Activated T-helper 1 cell treated with anti-CD3 and anti-CD28 coated beads, Interleukin-12 subunit alpha, Interleukin-12 subunit beta, Interleukin-2, Interleukin-4 antibody, amounts not matched to agents 30 ng/mL and 10 ng/mL and 1 ng/mL, durations not matched to agents 14 hours and 24 hours and 36 hours (primary cell): ENCODE results near the gene SNPH. TPM values are rescaled to one million over a fixed set of nuclear protein-coding genes. Genes with fewer than 3 reads are reported as not detected.
A peak's percentile ranks its signal among the peaks of the same experiment; 100 is the strongest.

ENCODE experiments used
- DNase-seq: peaks from one replicate; pipeline ENCODE4 v3.0.0; 2021; ENCODE audit warnings: low spot score
- H3K27ac Mint-ChIP-seq: one replicate; pipeline ENCODE4 v1.8.0; 2021; ENCODE audit warnings: mild to moderate bottlenecking, mixed read lengths
- H3K27me3 Mint-ChIP-seq: one replicate; pipeline ENCODE4 v1.8.0; 2022; ENCODE audit warnings: mild to moderate bottlenecking, moderate library complexity, mixed read lengths; ENCODE audit not compliant: insufficient read depth
- H3K36me3 Mint-ChIP-seq: one replicate; pipeline ENCODE4 v1.8.0; 2021; ENCODE audit warnings: low read depth, mixed read lengths
- H3K4me1 Mint-ChIP-seq: one replicate; pipeline ENCODE4 v1.8.0; 2021; ENCODE audit warnings: low read depth, mixed read lengths
- H3K4me3 Mint-ChIP-seq: one replicate; pipeline ENCODE4 v1.8.0; 2021; ENCODE audit warnings: mild to moderate bottlenecking, moderate library complexity, mixed read lengths
- H3K9me3 Mint-ChIP-seq: one replicate; pipeline ENCODE4 v1.8.0; 2021; ENCODE audit warnings: mixed read lengths
- intact Hi-C: fragments of 100-400 bp; cut with micrococcal nuclease; formaldehyde crosslinking; loops from one replicate; pipeline ENCODE4 v1.15.1; 2024
- total RNA-seq: library from RNA; stranded (reverse); gene quantifications from 2 replicates; pipeline ENCODE4 v1.2.3, GENCODE V29; 2022

Gene SNPH
- total RNA-seq, 1 donor from 2014 or later, result 2.5 TPM

DNA sequence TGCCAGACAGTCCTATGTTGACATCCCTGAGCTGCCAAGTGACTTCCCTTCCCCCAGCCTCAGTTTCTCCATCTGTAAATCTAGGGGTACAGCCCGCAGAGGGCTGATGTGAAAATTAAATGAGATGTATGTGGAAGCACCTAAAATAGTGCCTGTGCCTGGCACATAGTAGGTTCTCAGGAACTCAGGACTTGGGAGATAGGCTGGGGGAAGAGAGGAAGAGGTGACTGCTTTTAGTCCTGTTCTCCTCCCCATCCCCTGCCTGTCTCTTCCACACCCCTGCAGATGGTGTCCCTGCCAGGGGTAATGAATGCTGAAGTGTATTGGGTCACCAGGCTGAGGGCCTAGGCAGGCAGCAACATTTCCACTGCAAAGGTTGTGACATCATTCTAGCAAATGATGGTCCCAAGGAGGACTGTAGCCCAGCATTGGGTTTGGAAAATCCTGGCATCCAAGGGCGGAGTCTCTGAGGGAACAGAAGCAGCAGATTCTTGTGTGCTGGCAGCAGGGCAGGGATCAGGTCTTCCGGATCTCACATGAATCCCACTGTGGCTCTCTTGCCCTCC is 1.8 kb downstream of the SNPH start:
- Mint-ChIP-seq H3K9me3 (no peaks in the 10 kb centered on the region), H3K4me1 (peaks cover 32% of the 10 kb centered on the region), H3K36me3 (no peaks in the 10 kb centered on the region), H3K27me3 (no peaks in the 10 kb centered on the region), H3K4me3 (peak overlapping the region; percentile 80), H3K27ac (no peak overlapping the region)
- intact Hi-C loops, result loop anchor here (2.0 kb wide), 2 partner anchors 57 to 149 kb away; partner anchors contain the start of gene PSMF1
- no peak for DNase-seq

DNA sequence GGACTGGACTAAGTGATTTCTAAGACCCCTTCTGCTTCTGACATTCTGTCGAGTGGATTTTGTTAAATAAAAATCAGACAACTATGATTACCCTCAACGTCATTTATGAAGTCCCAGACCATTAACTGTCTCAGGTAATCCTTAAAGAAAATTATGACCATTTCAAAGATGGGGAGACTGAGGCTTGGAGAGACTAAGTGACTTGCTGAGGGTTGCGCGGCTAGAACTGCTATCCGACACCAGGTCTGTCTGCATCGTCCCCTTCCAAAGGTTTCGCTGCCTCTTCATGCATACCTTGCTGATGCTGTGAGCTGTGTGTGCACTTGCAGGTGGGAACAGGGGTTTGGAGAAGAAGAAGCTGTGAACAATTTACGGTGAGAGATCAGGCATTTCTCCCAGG is 3.1 kb downstream of the SNPH start:
- Mint-ChIP-seq H3K36me3 (no peaks in the 10 kb centered on the region), H3K27ac (no peak overlapping the region), H3K9me3 (no peaks in the 10 kb centered on the region), H3K4me3 (no peak overlapping the region), H3K27me3 (no peaks in the 10 kb centered on the region), H3K4me1 (peaks cover 32% of the 10 kb centered on the region)
- no peak for DNase-seq
- intact Hi-C loops, result no loop called here

DNA sequence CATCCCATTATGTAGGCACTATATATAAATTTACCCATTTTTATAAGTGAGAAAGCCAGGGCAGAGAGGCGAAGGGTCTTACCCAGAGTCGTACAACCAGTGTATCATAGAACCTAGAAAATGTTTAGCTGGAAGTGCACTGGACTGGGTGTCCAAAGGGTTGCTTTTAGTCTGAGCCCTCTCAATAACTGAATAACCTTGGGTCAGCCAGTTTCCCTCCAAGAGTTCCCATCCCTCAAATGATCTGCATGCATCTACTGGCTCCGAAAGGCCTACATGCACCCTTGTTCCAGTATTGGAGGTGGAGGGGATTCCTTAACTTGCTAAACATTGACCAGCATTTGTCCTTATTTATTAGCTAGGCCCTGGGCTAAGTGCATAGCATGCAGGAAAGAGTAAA is 3.8 kb downstream of the SNPH start:
- no peak overlapping the region for H3K4me3 Mint-ChIP-seq

DNA sequence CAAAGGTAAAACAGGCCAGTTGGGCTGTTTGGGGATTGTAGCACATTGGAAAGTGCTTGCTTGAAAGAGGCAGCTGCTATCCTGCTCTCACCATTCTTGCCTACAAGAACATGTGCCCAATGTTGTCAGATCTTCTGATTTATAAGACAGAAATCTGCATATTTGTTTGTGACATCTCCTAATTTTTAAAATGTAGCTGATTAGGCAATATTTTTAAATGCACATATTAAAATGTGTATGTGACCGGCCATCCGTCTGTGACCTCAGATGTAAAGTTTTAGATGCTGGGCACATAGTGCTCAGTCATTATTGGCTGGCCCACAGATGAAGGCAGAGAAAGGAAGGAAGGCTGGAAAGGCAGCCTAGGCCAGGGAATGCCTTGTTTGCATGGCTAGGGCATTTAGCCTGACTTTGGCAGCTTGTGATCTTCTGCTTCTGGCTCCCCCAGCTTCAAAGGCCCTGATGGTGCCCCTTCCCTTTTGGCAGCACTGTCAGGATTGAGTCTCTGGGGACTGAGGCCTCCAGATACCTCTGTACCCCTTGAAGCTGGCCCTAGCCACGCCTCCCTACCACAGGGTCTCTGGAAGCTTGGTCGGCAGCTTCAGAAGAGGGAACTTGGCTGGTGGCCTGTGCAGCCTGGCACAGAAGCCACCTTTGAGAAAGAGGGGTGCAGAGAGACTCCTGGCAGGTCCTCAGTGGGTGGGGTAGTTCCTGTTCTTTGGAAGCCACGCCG is 6.4 kb downstream of the SNPH start:
- DNase-seq, result no peak
- H3K4me3 Mint-ChIP-seq, result no peak overlapping the region
- no peaks in the 10 kb centered on the region for H3K36me3 Mint-ChIP-seq
- no peaks in the 10 kb centered on the region for H3K9me3 Mint-ChIP-seq
- H3K4me1 Mint-ChIP-seq, result peaks cover 9% of the 10 kb centered on the region
- intact Hi-C loops, result no loop called here
- H3K27me3 Mint-ChIP-seq, result no peaks in the 10 kb centered on the region
- no peak overlapping the region for H3K27ac Mint-ChIP-seq

More for the DNA sequence above, 3.8 kb downstream of the SNPH start:
- no peaks in the 10 kb centered on the region for H3K9me3 Mint-ChIP-seq
- DNase-seq, result no peak
- H3K4me1 Mint-ChIP-seq, result peaks cover 30% of the 10 kb centered on the region
- no peaks in the 10 kb centered on the region for H3K36me3 Mint-ChIP-seq
- H3K27ac Mint-ChIP-seq, result no peak overlapping the region
- intact Hi-C loops, result no loop called here
- no peaks in the 10 kb centered on the region for H3K27me3 Mint-ChIP-seq

DNA sequence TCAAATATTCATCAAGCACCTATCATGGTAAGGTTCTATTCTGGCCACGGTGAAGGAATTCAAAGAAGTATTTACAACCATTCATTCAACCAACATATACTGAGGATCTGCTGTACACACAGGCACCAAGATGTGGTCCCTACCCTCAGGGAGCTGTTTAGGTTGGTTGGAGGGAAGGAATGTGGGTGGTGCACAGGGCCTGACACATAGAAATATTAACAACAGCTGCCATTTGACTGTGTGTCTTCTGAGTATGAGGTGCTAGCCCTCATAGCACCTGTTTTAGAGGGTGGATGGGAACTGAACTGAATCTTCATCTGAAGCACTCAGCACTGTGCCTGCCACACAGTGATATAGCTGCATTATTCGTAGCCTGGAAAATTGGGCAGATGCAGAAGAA is 7.3 kb downstream of the SNPH start:
- intact Hi-C loops, result no loop called here
- DNase-seq, result no peak
- Mint-ChIP-seq H3K4me3 (no peak overlapping the region), H3K4me1 (peaks cover 4% of the 10 kb centered on the region), H3K9me3 (no peaks in the 10 kb centered on the region), H3K36me3 (no peaks in the 10 kb centered on the region), H3K27me3 (no peaks in the 10 kb centered on the region), H3K27ac (no peak overlapping the region)

DNA sequence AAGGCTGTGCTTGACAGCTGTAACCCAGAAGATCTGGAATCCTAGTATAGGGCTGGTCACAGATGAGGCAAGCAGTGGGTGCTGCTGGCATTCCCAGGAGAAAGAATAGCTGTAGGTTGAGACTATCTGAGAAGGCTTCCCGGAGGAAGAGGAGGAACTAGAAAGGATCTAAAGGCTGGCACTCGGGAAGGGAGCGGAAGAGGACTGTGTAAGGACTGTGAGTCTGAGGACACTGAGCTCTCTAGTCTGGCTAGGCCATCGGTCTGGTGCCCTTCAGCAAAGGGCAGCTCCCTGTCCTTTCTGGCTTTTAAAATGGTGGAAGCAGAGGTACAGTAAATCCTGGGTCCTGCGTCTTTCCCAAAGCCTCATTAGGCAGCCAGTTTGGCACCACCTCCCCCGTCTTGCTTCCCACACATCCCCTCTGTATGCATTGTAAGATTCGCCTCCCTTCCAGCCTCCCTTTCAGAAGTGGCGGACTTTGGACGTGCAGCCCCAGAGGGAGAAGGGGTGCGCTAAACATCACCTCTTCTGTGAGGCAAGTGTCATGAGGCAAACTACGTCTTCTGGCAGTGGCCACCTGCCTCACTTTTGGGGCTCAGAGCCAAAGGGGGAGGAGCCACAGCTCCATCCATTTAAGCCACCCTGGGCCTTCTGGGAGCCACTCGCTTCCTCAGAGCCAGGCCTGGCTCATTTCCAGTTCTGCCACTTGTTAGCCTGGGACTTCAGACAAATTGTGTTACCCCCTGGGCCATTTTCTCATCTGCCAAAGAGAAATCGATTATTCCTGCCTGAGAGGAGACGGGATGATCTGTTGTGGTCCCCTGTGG is 8.6 kb downstream of the SNPH start:
- H3K27me3 Mint-ChIP-seq, result no peaks in the 10 kb centered on the region
- no peaks in the 10 kb centered on the region for H3K9me3 Mint-ChIP-seq
- H3K36me3 Mint-ChIP-seq, result no peaks in the 10 kb centered on the region
- H3K4me3 Mint-ChIP-seq, result no peak overlapping the region
- intact Hi-C loops, result no loop called here
- H3K4me1 Mint-ChIP-seq, result no peaks in the 10 kb centered on the region
- no peak for DNase-seq
- no peak overlapping the region for H3K27ac Mint-ChIP-seq

DNA sequence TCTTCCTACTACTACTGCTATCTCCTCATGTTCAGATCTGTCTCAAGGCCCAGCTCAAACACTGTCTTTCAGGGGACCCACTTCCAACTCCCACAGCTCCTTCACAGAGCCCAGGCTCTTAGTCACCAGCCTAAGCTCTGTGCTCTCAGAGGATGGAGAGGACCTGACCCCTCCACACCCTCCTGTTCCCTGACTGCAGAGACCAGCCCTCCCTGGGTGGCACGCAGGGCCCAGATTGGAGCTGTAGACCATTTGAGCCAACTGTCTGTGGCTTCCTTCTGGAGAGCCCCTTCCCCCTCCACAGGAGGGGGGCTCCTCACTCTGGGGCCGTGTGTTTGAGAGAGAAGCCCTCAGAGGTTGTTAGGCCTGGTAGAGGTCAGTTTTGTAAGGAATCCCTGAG is 9.8 kb downstream of the SNPH start:
- no peak for DNase-seq
- H3K4me3 Mint-ChIP-seq, result no peak overlapping the region
- no peak overlapping the region for H3K27ac Mint-ChIP-seq

DNA sequence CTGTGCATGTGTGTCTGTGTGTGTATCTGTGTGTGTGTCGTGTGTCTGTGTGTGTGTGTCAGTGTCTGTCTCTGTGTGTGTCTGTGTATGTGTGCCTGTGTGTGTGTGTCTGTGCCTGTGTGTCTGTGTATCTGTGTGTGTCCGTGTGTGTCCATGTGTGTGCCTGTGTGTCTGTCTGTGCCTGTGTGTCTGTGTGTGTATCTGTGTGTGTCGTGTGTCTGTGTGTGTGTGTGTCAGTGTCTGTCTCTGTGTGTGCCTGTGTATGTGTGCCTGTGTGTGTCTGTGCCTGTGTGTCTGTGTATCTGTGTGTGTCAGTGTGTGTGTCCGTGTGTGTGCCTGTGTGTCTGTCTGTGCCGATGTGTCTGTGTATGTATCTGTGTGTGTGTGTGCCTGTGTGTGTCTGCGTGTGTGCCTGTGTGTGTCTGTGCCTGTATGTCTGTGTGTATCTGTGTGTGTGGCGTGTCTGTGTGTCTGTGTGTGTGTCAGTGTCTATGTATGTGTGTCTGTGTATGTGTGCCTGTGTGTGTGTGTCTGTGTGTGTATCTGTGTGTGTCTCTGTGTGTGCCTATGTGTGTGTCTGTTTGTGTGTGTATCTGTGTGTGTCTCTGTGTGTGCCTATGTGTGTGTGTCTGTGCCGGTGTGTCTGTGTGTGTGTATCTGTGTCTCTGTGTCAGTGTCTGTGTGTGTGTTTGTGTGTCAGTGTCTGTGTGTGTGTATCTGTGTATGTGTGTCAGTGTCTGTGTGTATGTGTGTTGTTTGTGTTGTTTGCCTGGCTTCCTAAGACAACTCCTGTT is 11.6 kb downstream of the SNPH start:
- no peaks in the 10 kb centered on the region for H3K9me3 Mint-ChIP-seq
- DNase-seq, result no peak
- H3K4me3 Mint-ChIP-seq, result no peak overlapping the region
- intact Hi-C loops, result no loop called here
- H3K27me3 Mint-ChIP-seq, result no peaks in the 10 kb centered on the region
- no peaks in the 10 kb centered on the region for H3K4me1 Mint-ChIP-seq
- H3K27ac Mint-ChIP-seq, result no peak overlapping the region
- H3K36me3 Mint-ChIP-seq, result peaks cover 1% of the 10 kb centered on the region

More for the DNA sequence above, 9.8 kb downstream of the SNPH start:
- H3K27me3 Mint-ChIP-seq, result no peaks in the 10 kb centered on the region
- no peaks in the 10 kb centered on the region for H3K36me3 Mint-ChIP-seq
- intact Hi-C loops, result no loop called here
- no peaks in the 10 kb centered on the region for H3K9me3 Mint-ChIP-seq
- H3K4me1 Mint-ChIP-seq, result no peaks in the 10 kb centered on the region

DNA sequence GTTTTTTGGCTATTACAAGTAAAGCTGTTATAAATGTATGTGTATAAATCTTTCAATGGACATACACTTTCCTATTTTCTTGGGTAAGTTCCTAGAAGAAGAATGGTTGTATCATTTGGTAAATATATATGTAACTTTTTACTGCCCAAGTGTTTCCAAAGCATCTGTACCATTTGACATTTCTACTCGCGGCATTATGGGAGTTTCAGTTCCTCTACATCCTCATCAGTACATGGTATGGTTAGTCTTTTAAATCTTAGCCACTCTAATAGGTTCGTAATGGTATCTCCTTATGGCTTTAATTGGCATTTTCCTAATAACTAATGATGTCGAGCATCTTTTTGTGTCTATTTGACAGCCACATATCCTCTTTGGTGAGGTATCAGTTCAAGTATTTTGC is 12.9 kb downstream of the SNPH start:
- H3K4me3 Mint-ChIP-seq, result no peak overlapping the region
- H3K27me3 Mint-ChIP-seq, result no peaks in the 10 kb centered on the region
- no peak overlapping the region for H3K27ac Mint-ChIP-seq
- intact Hi-C loops, result no loop called here
- DNase-seq, result no peak
- H3K4me1 Mint-ChIP-seq, result no peaks in the 10 kb centered on the region
- H3K36me3 Mint-ChIP-seq, result peaks cover 1% of the 10 kb centered on the region
- H3K9me3 Mint-ChIP-seq, result no peaks in the 10 kb centered on the region

DNA sequence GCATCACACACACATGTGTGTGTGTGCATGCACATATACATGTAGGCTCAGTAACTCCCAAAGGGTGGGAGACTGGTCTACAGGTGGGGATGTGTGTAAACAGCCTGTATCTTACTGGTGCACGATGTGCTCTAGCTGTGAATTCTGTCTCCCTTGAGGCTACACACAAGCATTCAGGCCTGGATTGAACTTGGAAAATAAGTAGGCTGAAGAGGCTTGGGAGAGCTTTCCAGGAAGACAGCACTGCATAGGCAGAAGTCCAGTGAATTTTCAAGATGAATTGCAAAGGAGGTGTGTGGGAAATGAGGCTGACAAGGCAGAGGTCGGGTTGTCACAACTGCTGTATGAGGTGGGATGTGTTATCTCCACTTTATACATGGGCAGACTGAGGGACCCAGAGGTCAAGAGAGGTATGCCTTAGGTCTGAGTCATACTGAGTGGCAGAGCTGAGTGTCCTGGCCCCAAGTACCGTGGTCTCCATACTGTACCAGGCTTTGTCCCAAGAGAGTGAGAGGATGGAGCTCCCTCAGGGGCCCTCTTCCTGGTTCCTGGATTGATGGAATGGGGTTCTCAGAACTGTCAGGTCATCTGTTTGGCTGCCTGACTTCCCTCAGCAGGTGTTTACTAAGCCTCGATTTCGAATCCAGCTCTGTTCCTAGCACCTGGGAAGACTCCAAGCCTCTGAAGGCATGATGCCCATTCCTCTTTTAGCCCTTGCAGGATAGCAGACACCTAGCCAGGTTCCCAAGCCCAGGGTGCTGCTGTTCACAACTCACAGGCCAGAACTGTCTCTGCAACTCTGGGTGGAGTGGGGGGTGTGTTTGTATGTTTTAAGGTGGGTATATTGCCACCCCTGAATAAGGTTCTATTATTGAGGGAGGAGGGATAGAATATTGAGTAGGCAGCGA is 14.4 kb downstream of the SNPH start:
- Mint-ChIP-seq H3K9me3 (no peaks in the 10 kb centered on the region), H3K27ac (no peak overlapping the region), H3K4me1 (no peaks in the 10 kb centered on the region), H3K36me3 (peaks cover 6% of the 10 kb centered on the region), H3K27me3 (no peaks in the 10 kb centered on the region), H3K4me3 (no peak overlapping the region)
- intact Hi-C loops, result no loop called here
- DNase-seq, result no peak

DNA sequence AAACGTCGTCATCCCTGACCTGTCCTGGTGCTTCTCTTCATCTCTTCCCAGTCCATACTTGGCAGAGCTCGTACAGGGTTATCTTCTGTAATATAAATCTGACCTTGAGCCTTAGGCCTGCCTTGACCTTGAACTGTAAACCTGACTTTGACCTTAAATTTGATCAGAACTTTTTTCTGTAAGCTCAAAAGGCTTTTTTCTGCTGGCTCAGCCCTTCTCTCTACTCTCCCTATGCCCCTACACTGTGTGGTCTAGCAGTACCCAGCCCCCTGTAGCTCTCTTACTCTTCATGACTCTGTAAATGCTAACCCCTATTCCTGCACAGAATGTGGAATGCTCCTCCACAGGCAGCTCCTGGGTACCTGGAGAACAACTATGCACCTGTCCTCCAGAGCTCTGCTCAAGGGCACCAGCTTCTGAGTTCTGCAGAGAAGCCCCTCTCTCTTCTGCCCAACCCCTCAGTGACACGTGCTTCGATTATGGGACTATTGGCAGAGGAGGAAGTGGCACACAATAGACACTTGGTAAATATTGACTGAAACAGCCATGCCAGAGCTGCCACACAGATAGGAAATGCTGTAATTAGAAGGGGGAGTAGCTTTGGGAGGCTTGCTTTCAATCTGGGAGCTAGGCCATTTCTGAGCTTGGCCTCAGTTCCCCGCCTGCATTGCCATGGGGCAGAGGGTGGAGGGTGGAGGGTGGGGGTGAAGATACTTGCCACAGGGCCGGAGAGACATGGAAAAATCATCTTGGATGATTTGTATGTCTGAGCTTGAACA is 15.4 kb downstream of the SNPH start:
- Mint-ChIP-seq H3K4me3 (no peak overlapping the region), H3K9me3 (no peaks in the 10 kb centered on the region), H3K36me3 (peaks cover 6% of the 10 kb centered on the region), H3K4me1 (peaks cover 6% of the 10 kb centered on the region), H3K27me3 (no peaks in the 10 kb centered on the region), H3K27ac (no peak overlapping the region)
- intact Hi-C loops, result no loop called here
- DNase-seq, result no peak
